Stimulated activated CD4-positive, alpha-beta T cell treated with anti-CD3 and anti-CD28 coated beads, Interleukin-2, amount 100 ng/mL, for 48 hours (primary cell): ENCODE data around the gene DLG5.

Experiments used
- DNase-seq, 2 donors: peaks; one replicate each; pipeline ENCODE4 v3.0.0-alpha.2; 2020

Gene DLG5

GRCh38 chr10:77911535-77912123 is 14.9 kb downstream of the DLG5 start:
- DNase-seq, result no peak

GRCh38 chr10:77910524-77911145 is 15.9 kb downstream of the DLG5 start:
- DNase-seq, result no peak

GRCh38 chr10:77909749-77910375 is 16.7 kb downstream of the DLG5 start:
- DNase-seq, result no peak

- DNase-seq, result no peak
These were observed 17.4 kb downstream of the DLG5 start for GRCh38 chr10:77909021-77909748.

- DNase-seq, result no peak
These were observed 18.4 kb downstream of the DLG5 start for GRCh38 chr10:77907900-77908717.

GRCh38 chr10:77907462-77907861 is 19.1 kb downstream of the DLG5 start:
- DNase-seq, result no peak

GRCh38 chr10:77906951-77907421 is 19.6 kb downstream of the DLG5 start:
- no peak for DNase-seq

GRCh38 chr10:77905781-77906180 is 20.8 kb downstream of the DLG5 start:
- DNase-seq, result no peak

GRCh38 chr10:77905086-77905748 is 21.3 kb downstream of the DLG5 start:
- no peak for DNase-seq

- DNase-seq, result no peak
These were observed 22.3 kb downstream of the DLG5 start for GRCh38 chr10:77904100-77904840.

- DNase-seq, result no peak
These were observed 24.4 kb downstream of the DLG5 start for GRCh38 chr10:77902159-77902558.

GRCh38 chr10:77901743-77902142 is 24.8 kb downstream of the DLG5 start:
- no peak for DNase-seq

- DNase-seq, result no peak
These were observed 26.9 kb downstream of the DLG5 start for GRCh38 chr10:77899690-77900089.

GRCh38 chr10:77899080-77899477 is 27.5 kb downstream of the DLG5 start:
- no peak for DNase-seq

- no peak for DNase-seq
These were observed 28.1 kb downstream of the DLG5 start for GRCh38 chr10:77898323-77899079.

- DNase-seq, result no peak
These were observed 30.5 kb downstream of the DLG5 start for GRCh38 chr10:77896058-77896457.

GRCh38 chr10:77894058-77894457 is 32.5 kb downstream of the DLG5 start:
- no peak for DNase-seq

- no peak for DNase-seq
These were observed 33.2 kb downstream of the DLG5 start for GRCh38 chr10:77893386-77893785.

GRCh38 chr10:77892761-77893160 is 33.8 kb downstream of the DLG5 start:
- DNase-seq, result no peak

- no peak for DNase-seq
These were observed 34.4 kb downstream of the DLG5 start for GRCh38 chr10:77892021-77892739.
